ENCODE data around the gene SH3BGRL3.
"Not testable (repeated sequence)": the region's sequence is repeated elsewhere in the genome, so short reads cannot be mapped to it uniquely, and the experiment has no call there.

SH3BGRL3 gene

GRCh38 chr1:26291939-26292338, 12.1 kb downstream of the SH3BGRL3 start:
- no peak for DNase-seq

GRCh38 chr1:26292735-26293134, 12.8 kb downstream of the SH3BGRL3 start:
- DNase-seq: not testable (repeated sequence)

- no peak for DNase-seq
Measured at GRCh38 chr1:26293911-26294463, 14.1 kb downstream of the SH3BGRL3 start.

GRCh38 chr1:26295194-26296138, 15.6 kb downstream of the SH3BGRL3 start:
- DNase-seq: no peak

DNA sequence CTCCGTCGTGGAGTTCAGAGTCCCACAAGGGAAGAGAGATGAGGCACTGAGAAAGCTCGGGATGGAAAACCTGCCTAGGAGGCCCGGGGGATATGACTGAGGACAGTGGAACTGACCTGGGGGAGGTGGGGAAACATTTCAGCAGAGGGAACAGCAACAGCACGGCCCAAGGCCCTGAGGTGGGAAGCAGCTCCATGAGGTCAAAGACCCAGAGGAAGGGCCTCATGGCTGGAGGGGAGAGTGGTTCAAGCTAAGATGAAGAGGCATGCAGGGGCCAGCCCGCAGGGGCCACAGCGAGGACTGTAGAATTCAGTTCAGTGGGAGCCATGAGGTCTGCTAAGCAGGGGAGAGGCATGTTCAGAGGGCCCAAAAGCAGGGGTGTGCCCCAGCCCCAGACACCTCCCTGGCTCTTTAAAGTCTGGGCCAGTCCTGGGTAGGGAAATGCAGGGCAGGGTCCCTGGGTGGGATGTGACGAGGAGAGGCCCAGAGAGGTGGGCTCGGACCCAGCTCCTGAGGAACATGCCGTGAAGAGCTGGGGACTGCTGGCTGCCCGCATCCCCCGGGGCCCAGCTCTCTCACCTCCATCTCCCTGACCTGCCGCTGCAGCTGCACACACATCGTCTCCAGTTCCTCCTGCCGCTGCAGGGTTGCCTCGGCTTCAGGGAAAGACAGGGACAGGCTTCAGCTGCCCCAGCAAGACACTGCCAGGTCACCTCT, 16.6 kb downstream of the SH3BGRL3 start:
- DNase-seq: no peak

DNA sequence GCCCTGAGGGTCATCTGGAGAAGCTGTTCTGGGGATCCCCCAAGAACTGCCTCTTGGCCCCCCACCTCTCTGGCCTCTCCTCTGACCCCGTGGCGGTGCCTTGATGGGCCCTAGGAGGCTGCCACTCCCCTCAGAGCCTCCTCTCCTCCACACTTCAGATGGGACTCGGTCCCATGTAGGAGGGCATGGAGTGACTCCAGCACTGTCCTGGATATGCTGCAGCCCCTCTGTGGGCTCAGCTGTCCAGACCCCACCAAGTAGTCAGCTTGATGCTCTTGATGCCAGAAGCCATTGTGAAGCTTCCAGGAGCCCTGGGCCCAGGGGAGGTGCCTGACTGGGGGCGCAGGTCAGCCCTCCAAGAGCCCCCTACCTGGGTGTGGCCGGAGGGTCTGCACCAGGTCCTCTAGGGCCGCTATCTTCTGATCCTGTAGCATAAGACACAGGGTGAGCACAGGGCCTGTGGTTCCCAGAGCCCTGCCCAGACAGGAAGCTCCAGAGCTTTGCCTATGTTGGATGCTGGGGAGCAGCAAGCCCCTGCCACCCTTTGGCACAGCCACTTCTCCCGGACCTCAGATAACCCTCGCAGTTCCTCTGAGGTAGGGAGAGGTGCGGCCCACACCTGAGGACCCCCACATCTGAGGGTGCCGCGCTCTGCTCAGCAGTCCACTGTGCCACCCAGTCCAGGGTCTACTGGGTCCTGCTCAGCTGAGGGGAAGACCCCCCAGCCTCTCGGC, 17.3 kb downstream of the SH3BGRL3 start:
- no peak for DNase-seq

DNA sequence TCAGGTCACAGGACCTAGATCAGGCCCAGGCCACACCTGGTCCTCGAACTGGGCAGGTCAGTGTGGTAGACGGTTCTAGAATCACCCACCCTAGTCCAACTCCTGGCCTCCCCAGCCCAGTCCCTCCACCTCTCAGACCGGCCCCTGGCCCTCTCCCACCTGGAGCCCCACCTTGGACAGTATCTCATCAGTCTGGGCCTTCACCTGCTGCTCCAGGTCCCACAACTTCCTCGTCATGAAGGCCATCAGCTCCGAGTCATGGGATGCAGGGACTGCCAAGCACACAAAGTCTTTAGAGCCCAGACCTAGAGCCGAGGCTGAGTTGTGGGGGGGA, 17.9 kb downstream of the SH3BGRL3 start:
- DNase-seq: no peak

- no peak for DNase-seq
Measured at GRCh38 chr1:26300578-26301275, 20.8 kb downstream of the SH3BGRL3 start.

GRCh38 chr1:26302733-26303405, 23.0 kb downstream of the SH3BGRL3 start:
- DNase-seq: peak; percentile 62

- no peak for DNase-seq
Measured at GRCh38 chr1:26305667-26306289, 25.9 kb downstream of the SH3BGRL3 start.

DNA sequence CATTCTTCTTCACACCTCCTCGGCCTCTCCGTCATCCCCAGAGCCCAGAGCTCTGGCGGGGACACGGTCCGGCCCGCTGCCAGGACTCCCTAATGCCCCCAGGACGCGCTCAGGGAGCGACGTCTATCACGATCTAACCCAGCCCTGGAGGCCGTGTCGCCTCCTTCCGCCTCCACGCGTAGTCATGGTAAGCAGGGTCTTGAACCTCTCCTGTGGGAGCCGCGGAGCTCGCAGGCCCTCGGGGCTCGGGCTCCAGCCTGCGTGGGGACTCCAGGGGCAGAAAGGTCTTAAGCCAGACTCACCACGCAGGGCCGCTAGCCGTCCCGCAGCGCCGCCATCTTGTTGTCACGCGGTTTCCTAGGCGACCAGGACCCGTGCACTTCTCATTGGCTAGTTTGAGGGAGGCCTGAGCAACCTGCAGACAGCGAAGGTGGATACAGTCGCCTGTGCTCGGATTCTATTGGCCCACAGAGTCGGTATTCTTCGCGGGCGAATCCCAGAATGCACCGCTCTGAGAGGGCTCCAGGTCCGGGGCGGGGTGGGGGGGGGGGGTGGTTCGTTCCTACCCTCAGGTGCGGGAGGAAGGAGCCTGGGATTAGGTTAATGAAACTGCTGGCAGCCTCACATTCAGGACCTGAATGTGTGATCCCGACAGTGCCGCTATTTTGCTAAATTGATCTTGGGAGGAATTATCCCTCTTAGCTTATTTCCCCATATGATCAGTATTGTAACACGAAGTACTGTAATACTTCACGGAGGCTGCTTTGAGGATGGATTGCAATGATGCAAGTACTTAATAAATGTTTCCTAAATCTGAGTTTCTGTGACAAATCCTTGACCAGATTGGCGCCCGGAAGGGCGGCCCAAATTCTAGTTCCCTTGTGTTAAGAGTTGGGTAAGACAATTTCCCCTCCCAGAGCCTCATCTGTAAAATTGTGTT, 26.7 kb downstream of the SH3BGRL3 start, which contains the start of gene UBXN11:
UBXN11 (minus strand) TSS at position 347 of the 940 bp plus-strand sequence. CDS start 3,753 bp downstream, outside the sequence.
- DNase-seq: peak; percentile 94

DNA sequence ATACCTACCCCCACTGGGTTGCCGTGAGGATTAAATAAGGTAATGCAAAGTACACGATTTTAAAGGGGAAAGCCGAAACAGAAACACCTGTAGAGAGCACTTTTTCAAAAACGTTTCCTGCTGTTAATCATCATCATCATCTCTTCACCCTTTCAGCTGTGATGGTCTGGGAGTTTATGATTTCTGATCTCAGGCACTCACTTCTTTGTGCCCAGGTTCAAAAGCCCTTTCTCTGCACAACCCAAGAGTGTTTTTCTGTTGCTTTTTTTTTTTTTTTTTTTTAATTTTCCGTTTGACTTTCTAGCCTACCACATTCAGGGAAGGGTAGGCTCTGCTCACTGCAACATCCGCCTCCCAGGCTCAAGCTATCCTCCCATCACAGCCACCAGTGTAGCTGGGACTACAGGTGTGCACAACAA, 27.5 kb downstream of the SH3BGRL3 start:
- DNase-seq: no peak

- DNase-seq: not testable (repeated sequence)
Measured at GRCh38 chr1:26307966-26308899, 28.3 kb downstream of the SH3BGRL3 start.

DNA sequence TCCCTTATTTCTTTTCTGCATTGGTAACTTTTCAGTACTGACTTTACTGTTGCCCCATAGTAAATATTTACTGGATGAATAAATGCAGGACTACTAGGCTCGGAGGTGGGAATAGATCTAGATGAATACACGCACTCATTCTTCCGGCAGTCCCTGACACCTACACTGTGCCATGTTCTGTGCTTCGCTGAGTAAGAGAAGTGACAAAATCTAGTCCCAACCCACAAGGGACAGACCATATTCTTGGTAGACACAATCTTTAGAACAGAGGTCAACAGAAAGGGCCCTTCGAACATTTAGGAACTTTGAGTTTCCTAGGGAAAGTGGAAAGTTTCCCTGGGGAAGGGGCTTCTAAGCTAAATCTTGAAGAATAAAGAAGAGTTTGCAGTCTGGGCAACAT, 34.6 kb downstream of the SH3BGRL3 start:
- no peak for DNase-seq

- no peak for DNase-seq
Measured at GRCh38 chr1:26315874-26316850, 36.3 kb downstream of the SH3BGRL3 start.

DNA sequence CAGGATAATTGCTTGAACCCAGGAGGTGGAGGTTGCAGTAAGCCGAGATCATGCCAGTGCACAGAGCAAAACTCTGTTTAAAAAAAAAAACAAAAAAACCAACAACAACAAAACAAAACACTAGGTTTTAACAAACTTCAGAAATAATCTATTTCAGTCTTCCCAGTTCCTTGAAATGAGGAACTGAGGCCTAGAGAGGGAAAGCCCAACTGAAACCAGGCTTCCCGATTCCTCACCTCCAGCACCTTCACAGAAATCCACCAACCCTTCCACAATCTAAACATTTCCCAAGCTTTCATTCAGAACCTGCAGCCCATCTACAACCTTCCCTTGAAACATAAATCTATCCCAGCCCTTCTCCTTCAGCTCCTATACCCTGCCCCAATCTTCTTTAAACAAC, 37.3 kb downstream of the SH3BGRL3 start:
- DNase-seq: no peak

DNA sequence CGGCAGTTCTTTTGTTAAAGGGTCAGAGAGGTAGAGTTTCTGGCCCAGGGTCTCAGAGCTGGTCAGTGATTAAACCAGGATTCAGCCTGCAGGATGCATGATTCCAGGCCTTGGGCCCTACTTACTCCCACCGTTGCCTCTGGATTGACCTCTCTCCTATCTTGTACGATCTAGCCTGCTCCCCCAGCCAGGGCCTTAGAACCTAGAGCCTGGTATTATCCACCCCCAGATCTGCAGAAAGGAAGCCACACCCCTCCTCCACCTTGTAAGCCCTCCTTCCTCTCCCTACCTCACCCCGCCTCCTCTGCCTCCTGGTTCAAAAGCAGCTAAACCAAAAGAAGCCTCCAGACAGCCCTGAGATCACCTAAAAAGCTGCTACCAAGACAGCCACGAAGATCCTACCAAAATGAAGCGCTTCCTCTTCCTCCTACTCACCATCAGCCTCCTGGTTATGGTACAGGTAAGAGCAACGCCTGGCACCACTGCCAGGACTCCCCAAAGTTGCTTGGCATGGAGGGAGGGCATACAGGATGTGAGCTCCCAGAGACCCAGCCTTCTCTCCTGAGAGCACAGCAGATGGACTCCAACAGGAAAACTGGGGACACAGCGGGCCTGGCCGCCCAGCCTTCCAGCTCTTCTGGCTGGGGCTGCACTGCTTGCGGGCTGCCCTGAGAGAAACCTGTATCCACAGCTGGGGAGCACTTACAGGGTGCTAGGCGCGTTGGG, 37.9 kb downstream of the SH3BGRL3 start, which contains the start of gene CD52:
CD52 (plus strand) TSS at position 347 of the 726 bp plus-strand sequence; CDS start at position 407, 60 bp downstream.
- DNase-seq: no peak
